ENCODE data around the gene ASIC4. TPM values are rescaled to one million over a fixed set of nuclear protein-coding genes. Genes with fewer than 3 reads are reported as not detected.

ASIC4 gene
- total and polyA plus RNA-seq, 9 of the 15 experiments (the other 6 are each of a cell fraction or from before 2014, with no cell fraction given) = 0.07 to 19.2 (median 4.8) TPM

DNA sequence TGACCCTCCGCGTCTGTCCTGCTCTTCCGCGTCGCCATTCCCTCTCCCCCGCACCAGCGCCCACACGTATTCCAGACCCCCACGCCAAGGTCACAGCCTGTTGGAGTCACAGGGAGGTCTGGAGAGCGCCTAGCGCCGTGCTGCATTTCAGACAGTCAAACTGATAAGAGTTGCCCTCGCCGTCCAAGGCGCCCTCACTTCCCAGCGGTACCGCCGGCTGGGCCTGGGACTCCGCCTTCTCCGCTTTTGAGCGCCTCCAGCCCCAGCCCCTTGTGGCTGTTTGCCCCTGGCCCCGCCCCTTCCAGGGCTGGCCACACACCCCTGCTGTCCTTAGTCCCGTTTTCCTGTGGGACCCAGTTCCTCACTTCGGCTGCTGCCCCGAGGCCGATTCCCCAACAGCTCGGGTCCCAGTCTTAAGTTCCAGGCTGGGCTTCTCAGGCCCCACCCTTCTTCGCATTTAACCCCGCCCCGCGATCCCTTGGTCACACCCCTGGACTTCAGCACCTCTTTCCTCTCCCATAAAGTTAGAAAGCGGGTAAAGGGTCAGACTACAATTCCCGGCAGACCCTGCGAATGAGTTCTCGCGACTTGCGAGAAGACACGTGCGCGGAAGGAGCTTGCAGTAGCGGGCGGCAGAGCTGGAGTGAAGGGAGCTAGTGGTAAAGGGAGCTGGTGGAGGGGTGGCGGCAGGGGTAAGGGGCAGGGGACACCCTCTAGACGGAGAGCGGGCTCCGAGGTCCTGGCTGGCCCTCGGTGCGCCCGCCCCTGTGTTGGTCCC lies 15.8 kb upstream of the ASIC4 start, which contains the start of gene GMPPA (continued):
- TF ChIP-seq, protein P1, sequence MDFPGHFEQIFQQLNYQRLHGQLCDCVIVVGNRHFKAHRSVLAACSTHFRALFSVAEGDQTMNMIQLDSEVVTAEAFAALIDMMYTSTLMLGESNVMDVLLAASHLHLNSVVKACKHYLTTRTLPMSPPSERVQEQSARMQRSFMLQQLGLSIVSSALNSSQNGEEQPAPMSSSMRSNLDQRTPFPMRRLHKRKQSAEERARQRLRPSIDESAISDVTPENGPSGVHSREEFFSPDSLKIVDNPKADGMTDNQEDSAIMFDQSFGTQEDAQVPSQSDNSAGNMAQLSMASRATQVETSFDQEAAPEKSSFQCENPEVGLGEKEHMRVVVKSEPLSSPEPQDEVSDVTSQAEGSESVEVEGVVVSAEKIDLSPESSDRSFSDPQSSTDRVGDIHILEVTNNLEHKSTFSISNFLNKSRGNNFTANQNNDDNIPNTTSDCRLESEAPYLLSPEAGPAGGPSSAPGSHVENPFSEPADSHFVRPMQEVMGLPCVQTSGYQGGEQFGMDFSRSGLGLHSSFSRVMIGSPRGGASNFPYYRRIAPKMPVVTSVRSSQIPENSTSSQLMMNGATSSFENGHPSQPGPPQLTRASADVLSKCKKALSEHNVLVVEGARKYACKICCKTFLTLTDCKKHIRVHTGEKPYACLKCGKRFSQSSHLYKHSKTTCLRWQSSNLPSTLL (IDR thresholded peaks at IDR 0.05) = no peak
- TF ChIP-seq BMI1 (IDR thresholded peaks at IDR 0.05; ENCODE audit: low read length) = no peak
- no peak for TF ChIP-seq KLF6 (CRISPR knock-in tag; IDR thresholded peaks at IDR 0.05; ENCODE audit: borderline replicate concordance)
- TF ChIP-seq, protein P2, sequence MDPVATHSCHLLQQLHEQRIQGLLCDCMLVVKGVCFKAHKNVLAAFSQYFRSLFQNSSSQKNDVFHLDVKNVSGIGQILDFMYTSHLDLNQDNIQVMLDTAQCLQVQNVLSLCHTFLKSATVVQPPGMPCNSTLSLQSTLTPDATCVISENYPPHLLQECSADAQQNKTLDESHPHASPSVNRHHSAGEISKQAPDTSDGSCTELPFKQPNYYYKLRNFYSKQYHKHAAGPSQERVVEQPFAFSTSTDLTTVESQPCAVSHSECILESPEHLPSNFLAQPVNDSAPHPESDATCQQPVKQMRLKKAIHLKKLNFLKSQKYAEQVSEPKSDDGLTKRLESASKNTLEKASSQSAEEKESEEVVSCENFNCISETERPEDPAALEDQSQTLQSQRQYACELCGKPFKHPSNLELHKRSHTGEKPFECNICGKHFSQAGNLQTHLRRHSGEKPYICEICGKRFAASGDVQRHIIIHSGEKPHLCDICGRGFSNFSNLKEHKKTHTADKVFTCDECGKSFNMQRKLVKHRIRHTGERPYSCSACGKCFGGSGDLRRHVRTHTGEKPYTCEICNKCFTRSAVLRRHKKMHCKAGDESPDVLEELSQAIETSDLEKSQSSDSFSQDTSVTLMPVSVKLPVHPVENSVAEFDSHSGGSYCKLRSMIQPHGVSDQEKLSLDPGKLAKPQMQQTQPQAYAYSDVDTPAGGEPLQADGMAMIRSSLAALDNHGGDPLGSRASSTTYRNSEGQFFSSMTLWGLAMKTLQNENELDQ (CRISPR knock-in tag; IDR thresholded peaks at IDR 0.05; ENCODE audit: borderline replicate concordance) = no peak
- TF ChIP-seq HLTF (IDR thresholded peaks at IDR 0.05) = peak; percentile 70; the same call in 1 of the 2 replicates
- TF ChIP-seq CBX1 (IDR thresholded peaks at IDR 0.05; ENCODE audit: low read depth) = no peak
- no peak for TF ChIP-seq ILF3 (IDR thresholded peaks at IDR 0.05; ENCODE audit: borderline replicate concordance)
- no peak for TF ChIP-seq ZKSCAN1 (IDR thresholded peaks at IDR 0.05; ENCODE audit: low read depth, low read length)
- TF ChIP-seq SMARCA5 (IDR thresholded peaks at IDR 0.05) = no peak
- no peak for TF ChIP-seq ZNF3 (CRISPR knock-in tag; IDR thresholded peaks at IDR 0.05)
- TF ChIP-seq CCNT2 (IDR thresholded peaks at IDR 0.05; ENCODE audit: borderline replicate concordance, extremely low read depth, insufficient read length, low read depth, low read length) = no peak
- peak; percentile 71 for TF ChIP-seq MTA3 (IDR thresholded peaks at IDR 0.05; ENCODE audit: borderline replicate concordance)
- TF ChIP-seq KLF1 (tag; IDR thresholded peaks at IDR 0.05) = 0 out of 2 replicates have a peak, but pooled peaks have one; percentile 6
- TF ChIP-seq GTF2F1 (IDR thresholded peaks at IDR 0.05; ENCODE audit: low read depth, low read length) = no peak
- TF ChIP-seq ZNF584 (CRISPR knock-in tag; IDR thresholded peaks at IDR 0.05; ENCODE audit: low read depth) = no peak
- TF ChIP-seq, protein P3, sequence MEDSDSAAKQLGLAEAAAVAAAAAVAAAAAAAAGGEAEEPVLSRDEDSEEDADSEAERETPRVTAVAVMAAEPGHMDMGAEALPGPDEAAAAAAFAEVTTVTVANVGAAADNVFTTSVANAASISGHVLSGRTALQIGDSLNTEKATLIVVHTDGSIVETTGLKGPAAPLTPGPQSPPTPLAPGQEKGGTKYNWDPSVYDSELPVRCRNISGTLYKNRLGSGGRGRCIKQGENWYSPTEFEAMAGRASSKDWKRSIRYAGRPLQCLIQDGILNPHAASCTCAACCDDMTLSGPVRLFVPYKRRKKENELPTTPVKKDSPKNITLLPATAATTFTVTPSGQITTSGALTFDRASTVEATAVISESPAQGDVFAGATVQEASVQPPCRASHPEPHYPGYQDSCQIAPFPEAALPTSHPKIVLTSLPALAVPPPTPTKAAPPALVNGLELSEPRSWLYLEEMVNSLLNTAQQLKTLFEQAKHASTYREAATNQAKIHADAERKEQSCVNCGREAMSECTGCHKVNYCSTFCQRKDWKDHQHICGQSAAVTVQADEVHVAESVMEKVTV (CRISPR knock-in tag; IDR thresholded peaks at IDR 0.05) = no peak
- TF ChIP-seq ZNF347 (CRISPR knock-in tag; IDR thresholded peaks at IDR 0.05; ENCODE audit: low read depth) = no peak
- no peak for TF ChIP-seq KLF13 (tag; IDR thresholded peaks at IDR 0.05; ENCODE audit: borderline replicate concordance, low read depth)
- TF ChIP-seq EP300 (IDR thresholded peaks at IDR 0.05; ENCODE audit: low read length) = no peak; the same call in 1 of the 2 replicates

Data from K562 (cell line).